MM.1S (cell line): ENCODE measurements around the gene LARGE1.

Experiments
- DNase-seq: peaks from one replicate; pipeline ENCODE4 v3.0.0-alpha.2; 2015
- H2AFZ ChIP-seq: fragments of 300-600 bp; sonication (generic); 2 replicates; pipeline ENCODE4 v1.6.0; 2016; ENCODE audit warnings: antibody characterized with exemption, low read length
- H3F3A ChIP-seq: fragments of 300-600 bp; sonication (generic); 2 replicates; pipeline ENCODE4 v1.6.1; 2016; ENCODE audit warnings: mild to moderate bottlenecking, antibody characterized with exemption, low read length, moderate library complexity, mixed read lengths; ENCODE audit not compliant: insufficient read depth
- H3K27ac ChIP-seq: fragments of 300-600 bp; sonication (generic); 2 replicates; pipeline ENCODE4 v1.5.1; 2016; ENCODE audit warnings: mild to moderate bottlenecking, low read length
- H3K27me3 ChIP-seq: fragments of 300-600 bp; sonication (generic); replicated peaks from 2 replicates; pipeline ENCODE4 v1.6.0; 2016; ENCODE audit warnings: low read length; ENCODE audit not compliant: insufficient read depth
- H3K36me3 ChIP-seq: fragments of 300-600 bp; sonication (generic); replicated peaks from 2 replicates; pipeline ENCODE4 v1.6.1; 2016; ENCODE audit warnings: mild to moderate bottlenecking, low read length, mixed read lengths; ENCODE audit not compliant: insufficient read depth
- H3K4me1 ChIP-seq: fragments of 300-600 bp; sonication (generic); 2 replicates; pipeline ENCODE4 v1.6.1; 2016; ENCODE audit warnings: low read length, mixed read lengths
- H3K4me2 ChIP-seq: fragments of 300-600 bp; sonication (generic); 2 replicates; pipeline ENCODE4 v1.6.0; 2016; ENCODE audit warnings: low read depth, low read length
- H3K4me3 ChIP-seq: fragments of 300-600 bp; sonication (generic); 2 replicates; pipeline ENCODE4 v1.5.1; 2016; ENCODE audit warnings: low read length, mixed read lengths
- H3K79me2 ChIP-seq: fragments of 300-600 bp; sonication (generic); 2 replicates; pipeline ENCODE4 v1.6.1; 2016; ENCODE audit warnings: mixed run types, low read length, mixed read lengths
- H3K9ac ChIP-seq: fragments of 300-600 bp; sonication (generic); 2 replicates; pipeline ENCODE4 v1.6.1; 2016; ENCODE audit warnings: low read length, mixed read lengths
- H3K9me2 ChIP-seq: fragments of 300-600 bp; sonication (generic); replicated peaks from 2 replicates; pipeline ENCODE4 v1.6.1; 2016; ENCODE audit warnings: mild to moderate bottlenecking, low read length, mixed read lengths; ENCODE audit not compliant: insufficient read depth
- H3K9me3 ChIP-seq: fragments of 300-600 bp; sonication (generic); replicated peaks from 2 replicates; pipeline ENCODE4 v1.6.1; 2016; ENCODE audit warnings: mild to moderate bottlenecking, low read length, mixed read lengths; ENCODE audit not compliant: insufficient read depth
- H4K20me1 ChIP-seq: fragments of 300-600 bp; sonication (generic); 2 replicates; pipeline ENCODE4 v1.6.1; 2016; ENCODE audit warnings: mild to moderate bottlenecking, low read length, moderate library complexity, mixed read lengths; ENCODE audit not compliant: insufficient read depth
- EZH2 ChIP-seq: fragments of 300-600 bp; sonication (generic); optimal IDR thresholded peaks from 2 replicates; pipeline ENCODE3; 2017; ENCODE audit warnings: low read depth, mild to moderate bottlenecking, antibody characterized with exemption, low read length, mixed read lengths
- EZH2phosphoT487 ChIP-seq: fragments of 300-600 bp; sonication (generic); IDR thresholded peaks from 2 replicates; pipeline ENCODE4 v1.6.1; 2018; ENCODE audit warnings: antibody characterized with exemption, low read length
- TF ChIP-seq, protein P1 (sequence below): fragments of 300-600 bp; sonication (generic); IDR thresholded peaks from 2 replicates; pipeline ENCODE4 v1.5.1; 2016; ENCODE audit warnings: antibody characterized with exemption, low read length, mixed read lengths

LARGE1 gene

GRCh38 chr22:33326540-33327295 is 593.6 kb downstream of the LARGE1 start:
- Histone ChIP-seq H4K20me1 (no peaks in the 10 kb centered on the region), H3K79me2 (no peaks in the 10 kb centered on the region), H3F3A (no peaks in the 10 kb centered on the region), H3K36me3 (no peaks in the 10 kb centered on the region), H3K4me3 (no peak overlapping the region), H3K4me1 (no peaks in the 10 kb centered on the region), H3K9ac (no peak overlapping the region), H2AFZ (no peak overlapping the region), H3K4me2 (no peak overlapping the region), H3K9me2 (no peaks in the 10 kb centered on the region), H3K27me3 (no peaks in the 10 kb centered on the region), H3K9me3 (no peaks in the 10 kb centered on the region), H3K27ac (no peak overlapping the region)
- no peak for DNase-seq
- TF ChIP-seq EZH2phosphoT487 (no peak), EZH2 (no peak)
- TF ChIP-seq, protein P1, sequence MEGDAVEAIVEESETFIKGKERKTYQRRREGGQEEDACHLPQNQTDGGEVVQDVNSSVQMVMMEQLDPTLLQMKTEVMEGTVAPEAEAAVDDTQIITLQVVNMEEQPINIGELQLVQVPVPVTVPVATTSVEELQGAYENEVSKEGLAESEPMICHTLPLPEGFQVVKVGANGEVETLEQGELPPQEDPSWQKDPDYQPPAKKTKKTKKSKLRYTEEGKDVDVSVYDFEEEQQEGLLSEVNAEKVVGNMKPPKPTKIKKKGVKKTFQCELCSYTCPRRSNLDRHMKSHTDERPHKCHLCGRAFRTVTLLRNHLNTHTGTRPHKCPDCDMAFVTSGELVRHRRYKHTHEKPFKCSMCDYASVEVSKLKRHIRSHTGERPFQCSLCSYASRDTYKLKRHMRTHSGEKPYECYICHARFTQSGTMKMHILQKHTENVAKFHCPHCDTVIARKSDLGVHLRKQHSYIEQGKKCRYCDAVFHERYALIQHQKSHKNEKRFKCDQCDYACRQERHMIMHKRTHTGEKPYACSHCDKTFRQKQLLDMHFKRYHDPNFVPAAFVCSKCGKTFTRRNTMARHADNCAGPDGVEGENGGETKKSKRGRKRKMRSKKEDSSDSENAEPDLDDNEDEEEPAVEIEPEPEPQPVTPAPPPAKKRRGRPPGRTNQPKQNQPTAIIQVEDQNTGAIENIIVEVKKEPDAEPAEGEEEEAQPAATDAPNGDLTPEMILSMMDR: no peak

GRCh38 chr22:33325232-33326004 is 594.9 kb downstream of the LARGE1 start:
- H3F3A ChIP-seq: no peaks in the 10 kb centered on the region
- H3K4me1 ChIP-seq: no peaks in the 10 kb centered on the region; the same call in 1 of the 2 replicates
- no peak for TF ChIP-seq EZH2
- TF ChIP-seq, protein P1: no peak
- no peak for TF ChIP-seq EZH2phosphoT487
- H3K4me3 ChIP-seq: no peak overlapping the region
- no peak for DNase-seq
- no peak overlapping the region for H3K9ac ChIP-seq
- no peak overlapping the region for H2AFZ ChIP-seq
- H3K9me3 ChIP-seq: no peaks in the 10 kb centered on the region
- no peak overlapping the region for H3K27ac ChIP-seq
- H3K79me2 ChIP-seq: no peaks in the 10 kb centered on the region
- no peaks in the 10 kb centered on the region for H3K9me2 ChIP-seq
- no peaks in the 10 kb centered on the region for H3K27me3 ChIP-seq
- H3K36me3 ChIP-seq: no peaks in the 10 kb centered on the region
- no peaks in the 10 kb centered on the region for H4K20me1 ChIP-seq
- no peak overlapping the region for H3K4me2 ChIP-seq

DNA sequence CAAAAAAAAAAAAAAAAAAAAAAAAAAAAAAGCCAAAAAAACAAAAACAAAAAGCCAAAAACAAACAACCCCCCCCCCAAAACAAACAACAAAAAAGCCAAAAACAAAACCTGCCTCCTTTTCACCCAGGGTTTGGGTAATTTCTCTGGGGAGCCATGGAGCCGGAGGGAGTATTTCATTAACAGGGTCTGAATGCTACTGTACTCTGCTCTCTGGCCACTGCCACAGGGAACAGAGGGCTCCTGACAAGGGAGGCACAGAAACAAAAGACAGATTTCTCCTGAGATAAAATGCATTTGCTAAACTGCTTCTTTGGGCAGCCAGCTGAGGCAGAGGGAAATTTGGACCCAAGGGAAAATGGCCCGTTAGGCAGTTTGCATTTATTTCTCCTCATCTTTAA is 596.0 kb downstream of the LARGE1 start:
- H2AFZ ChIP-seq: no peak overlapping the region
- no peak overlapping the region for H3K27ac ChIP-seq
- H3K9ac ChIP-seq: no peak overlapping the region
- DNase-seq: no peak
- H3F3A ChIP-seq: no peaks in the 10 kb centered on the region
- H3K9me2 ChIP-seq: no peaks in the 10 kb centered on the region
- H4K20me1 ChIP-seq: no peaks in the 10 kb centered on the region
- TF ChIP-seq, protein P1: no peak
- TF ChIP-seq EZH2 (no peak), EZH2phosphoT487 (no peak)
- H3K79me2 ChIP-seq: no peaks in the 10 kb centered on the region
- H3K4me1 ChIP-seq: no peaks in the 10 kb centered on the region; the same call in 1 of the 2 replicates
- no peaks in the 10 kb centered on the region for H3K9me3 ChIP-seq
- H3K36me3 ChIP-seq: no peaks in the 10 kb centered on the region
- H3K27me3 ChIP-seq: no peaks in the 10 kb centered on the region
- no peak overlapping the region for H3K4me2 ChIP-seq
- H3K4me3 ChIP-seq: no peak overlapping the region
